Inferior parietal cortex (tissue), 1 donor: ENCODE measurements around the gene WFDC10B.
"Not testable (repeated sequence)": the region's sequence is repeated elsewhere in the genome, so short reads cannot be mapped to it uniquely, and the experiment has no call there.

Source experiments
- DNase-seq: peaks from one replicate; pipeline ENCODE4 v3.0.0-alpha.2; 2016; ENCODE audit errors: extremely low spot score

The WFDC10B gene

DNA sequence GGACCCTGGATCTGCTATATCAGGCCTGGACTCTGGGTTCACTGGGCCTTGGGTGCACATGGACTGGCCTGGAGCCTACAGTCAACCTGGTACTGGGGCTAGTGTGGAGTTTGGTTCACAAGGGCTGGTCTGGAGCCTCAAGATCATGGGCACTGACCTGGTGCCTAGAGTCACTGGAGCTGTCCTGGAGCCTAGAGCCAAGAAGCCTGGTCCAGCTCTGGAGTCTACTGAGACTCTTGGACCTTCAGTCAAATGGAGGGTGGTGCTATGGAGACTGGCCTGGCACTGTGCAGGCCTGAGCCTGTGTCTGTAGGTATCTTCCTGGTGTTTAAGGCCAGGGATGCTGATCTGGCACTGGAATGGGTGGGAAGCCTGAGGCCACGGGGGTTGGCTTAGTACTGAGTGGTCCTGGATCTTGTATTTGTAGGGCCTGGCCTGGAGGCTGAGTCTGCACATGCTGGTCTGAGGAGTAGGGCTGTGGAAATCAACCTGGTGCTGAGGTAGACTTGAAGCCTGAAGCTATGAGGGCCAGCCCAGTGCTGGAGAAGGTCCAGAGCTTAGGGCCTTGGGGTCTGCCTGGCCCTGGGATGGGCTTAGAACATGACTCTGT, 57.3 kb downstream of the WFDC10B start:
- no peak for DNase-seq

DNA sequence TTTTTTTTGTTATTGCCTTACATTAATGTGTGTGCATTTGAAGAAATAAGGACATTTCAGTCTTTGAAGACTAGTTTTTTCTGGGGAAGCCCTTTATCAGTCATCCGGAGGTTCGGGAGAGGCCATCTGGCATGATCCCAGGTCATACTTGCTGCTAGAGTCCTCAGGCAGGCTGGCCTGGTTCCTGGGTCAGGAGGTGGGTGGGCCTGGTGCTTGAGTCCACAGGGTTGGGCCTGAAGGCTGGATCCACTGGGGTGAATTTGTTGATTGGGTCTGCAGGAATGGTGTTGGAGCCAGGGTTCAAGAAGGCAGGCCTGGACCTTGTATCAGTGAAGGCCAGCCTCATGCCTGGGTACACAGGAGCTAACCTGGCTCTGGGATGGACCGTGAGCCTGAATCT, 57.9 kb downstream of the WFDC10B start:
- no peak for DNase-seq

DNA sequence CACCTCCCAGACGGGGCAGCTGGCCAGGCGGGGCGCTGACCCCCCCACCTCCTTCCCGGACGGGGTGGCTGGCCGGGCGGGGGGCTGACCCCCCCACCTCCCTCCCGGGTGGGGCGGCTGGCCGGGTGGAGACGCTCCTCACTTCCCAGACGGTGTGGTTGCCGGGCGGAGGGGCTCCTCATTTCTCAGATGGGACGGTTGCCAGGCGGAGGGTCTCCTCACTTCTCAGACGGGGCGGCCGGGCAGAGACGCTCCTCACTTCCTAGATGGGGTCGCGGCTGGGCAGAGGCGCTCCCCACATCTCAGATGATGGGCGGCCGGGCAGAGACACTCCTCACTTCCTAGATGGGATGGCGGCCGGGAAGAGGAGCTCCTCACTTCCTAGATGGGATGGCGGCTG, 59.0 kb downstream of the WFDC10B start:
- not testable (repeated sequence) for DNase-seq

DNA sequence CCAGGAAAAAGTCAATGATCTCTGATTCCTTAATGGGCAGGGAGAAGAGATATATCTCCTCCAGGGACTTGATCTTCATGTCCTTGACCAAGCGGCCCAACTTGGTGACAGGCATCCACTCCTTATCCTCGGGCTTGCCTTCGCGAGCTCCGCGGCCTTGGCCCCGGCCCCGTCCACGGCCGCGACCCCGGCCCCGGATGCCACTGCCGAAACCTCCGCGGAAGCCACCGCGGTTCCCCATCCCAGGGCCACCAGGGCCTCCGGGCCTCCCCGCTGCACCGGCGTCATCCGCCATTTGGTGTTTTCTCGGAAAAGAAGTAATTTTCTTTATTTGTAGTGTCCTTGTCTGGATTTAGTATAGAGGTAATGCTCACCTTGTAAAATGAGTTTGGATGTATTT, 63.7 kb downstream of the WFDC10B start:
- not testable (repeated sequence) for DNase-seq

DNA sequence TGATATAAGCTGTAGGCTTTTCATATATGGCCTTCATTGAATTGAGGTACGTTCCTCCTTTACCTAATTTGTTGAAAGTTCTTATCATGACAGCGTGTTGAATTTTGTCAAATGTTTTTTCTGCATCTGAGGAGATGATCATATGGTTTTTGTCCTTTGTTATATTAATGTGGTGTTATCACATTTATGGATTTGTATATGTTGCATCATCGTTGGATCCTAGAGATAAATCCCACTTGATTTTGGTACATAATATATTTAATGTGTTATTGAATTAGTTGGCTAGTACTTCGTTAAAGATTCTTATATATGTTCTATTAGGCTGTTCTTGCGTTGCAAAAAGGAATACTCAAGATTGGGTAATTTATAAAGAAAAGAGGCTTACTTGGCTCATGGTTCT, 65.1 kb downstream of the WFDC10B start:
- DNase-seq, result no peak

DNA sequence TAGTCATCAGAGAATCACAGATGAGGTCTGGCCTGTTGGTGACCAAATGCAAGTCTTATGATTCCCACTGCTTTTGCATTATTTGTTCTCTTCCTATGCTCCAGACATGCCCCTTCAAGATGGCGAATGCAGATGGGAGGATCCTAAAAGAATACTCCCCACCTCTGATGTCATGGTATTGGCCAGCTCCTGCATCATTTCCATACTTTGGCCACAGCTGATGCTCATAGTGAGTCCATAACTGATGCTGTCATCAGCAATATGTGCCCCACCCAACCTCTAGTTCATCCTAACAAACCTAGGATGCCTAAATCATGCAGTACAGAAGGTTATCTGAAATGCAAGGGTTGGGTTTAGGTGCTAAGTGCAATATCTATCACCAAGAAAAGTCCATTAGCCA, 68.3 kb downstream of the WFDC10B start:
- DNase-seq, result no peak
